Stimulated activated CD8-positive, alpha-beta memory T cell treated with anti-CD3 and anti-CD28 coated beads, Interleukin-12 subunit alpha, Interleukin-12 subunit beta, amount 100 ng/mL, for 1 hour (primary cell): ENCODE results near the gene SLC33A1.

ENCODE experiments used
- DNase-seq: peaks from one replicate; pipeline ENCODE4 v3.0.0-alpha.2; 2020; ENCODE audit warnings: low read depth

Gene SLC33A1

GRCh38 chr3:155790272-155790925 is 63.8 kb downstream of the SLC33A1 start:
- DNase-seq = no peak

DNA sequence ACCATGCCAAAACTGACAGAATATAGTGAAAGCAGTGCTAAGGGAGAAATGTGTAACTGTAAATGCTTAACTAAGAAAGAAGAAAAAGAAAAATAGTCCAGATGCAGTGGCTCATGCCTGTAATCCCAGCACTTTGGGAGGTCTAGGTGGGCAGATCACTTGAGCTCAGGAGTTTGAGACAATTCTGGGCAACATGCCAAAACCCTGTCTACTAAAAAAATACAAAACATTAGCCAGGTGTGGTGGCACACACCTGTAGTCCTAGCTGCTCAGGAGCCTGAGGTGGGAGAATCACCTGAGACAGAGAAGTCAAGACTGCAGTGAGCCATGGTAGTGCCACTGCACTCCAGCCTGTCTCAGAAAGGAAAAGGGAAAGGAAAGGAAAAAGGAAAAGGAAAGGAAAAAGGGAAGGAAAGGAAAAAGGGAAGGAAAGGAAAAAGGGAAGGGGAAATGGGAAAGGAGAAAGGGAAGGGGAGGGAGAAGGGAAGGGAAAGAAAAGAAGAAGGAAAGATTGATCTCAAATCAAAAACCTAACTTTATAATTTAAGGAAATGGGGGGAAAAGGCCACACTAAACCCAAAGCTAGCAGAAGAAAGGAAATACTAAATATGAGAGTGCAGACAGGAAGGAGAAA is 68.4 kb downstream of the SLC33A1 start:
- no peak for DNase-seq

DNA sequence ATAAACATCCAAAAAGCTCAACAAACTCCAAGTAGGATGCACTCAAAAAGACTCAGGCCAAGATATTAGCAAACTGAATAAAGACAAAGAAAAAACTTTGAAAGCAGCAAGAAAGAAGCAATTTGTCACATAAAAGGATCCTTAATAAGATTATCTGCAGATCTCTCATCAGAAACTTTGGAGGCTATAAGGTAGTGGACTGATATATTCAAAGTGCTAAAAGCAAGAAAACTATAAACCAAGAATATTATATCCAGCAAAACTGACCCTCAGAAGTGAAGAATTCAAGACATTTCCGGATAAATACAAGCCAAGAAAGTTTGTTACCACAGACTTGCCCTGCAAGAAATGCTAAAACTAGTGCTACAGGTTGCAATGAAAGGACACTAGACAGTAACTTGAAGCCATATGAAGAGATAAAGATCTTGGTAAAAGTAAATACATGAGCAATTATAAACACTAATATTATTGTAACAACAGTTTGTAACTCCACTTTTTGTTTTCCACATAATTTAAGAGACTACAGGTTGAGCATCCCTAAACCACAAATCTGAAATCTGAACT is 71.8 kb downstream of the SLC33A1 start:
- no peak for DNase-seq

DNA sequence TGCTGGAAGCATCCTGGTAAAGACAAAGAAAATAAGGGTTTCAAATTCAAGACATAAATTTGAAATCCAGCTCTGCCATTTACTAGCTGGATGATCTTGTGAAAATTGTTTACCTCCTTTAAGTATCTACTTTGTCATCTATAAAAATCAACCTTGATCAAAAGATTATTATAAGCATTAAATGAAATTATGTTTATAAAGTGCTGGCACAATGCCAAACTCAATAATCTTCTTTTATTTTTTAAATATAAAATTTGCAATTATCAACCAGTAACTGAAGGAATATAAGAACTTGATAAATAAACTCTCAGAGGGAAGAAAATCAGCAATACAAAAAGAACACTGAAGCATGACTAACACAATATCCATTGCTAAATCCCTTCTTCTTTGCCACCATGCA is 73.9 kb downstream of the SLC33A1 start:
- DNase-seq = no peak

GRCh38 chr3:155778462-155778861 is 75.8 kb downstream of the SLC33A1 start:
- DNase-seq = no peak

GRCh38 chr3:155772801-155773200 is 81.4 kb downstream of the SLC33A1 start:
- DNase-seq = no peak

DNA sequence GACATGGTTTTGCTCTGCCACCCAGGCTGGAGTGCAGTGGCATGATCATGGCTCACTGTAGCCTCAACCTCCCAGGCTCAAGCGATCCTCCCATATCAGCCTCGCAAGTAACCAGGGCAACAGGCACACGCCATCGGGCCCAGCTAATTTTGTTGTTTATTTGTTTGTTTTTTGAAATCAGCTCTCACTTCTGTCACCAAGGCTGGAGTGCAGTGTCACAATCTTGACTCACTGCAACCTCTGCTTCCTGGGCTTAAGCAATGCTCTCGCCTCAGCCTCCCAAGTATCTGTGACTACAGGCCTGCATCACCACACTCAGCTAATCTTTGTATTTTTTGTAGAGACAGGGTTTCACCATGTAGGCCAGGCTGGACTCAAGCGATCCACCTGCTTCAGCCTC is 83.1 kb downstream of the SLC33A1 start:
- no peak for DNase-seq
